ENCODE measurements around the gene BCAS3.

GRCh38 chr17:61259360-61259759 lies 581.7 kb downstream of the BCAS3 start:
- TF ChIP-seq CTCF (IDR thresholded peaks at IDR 0.05 in 4 of 5, conservative IDR thresholded peaks at IDR 0.05 in 1 of 5) (no peak), POLR2A (IDR thresholded peaks at IDR 0.05) (no peak)
